ENCODE data around the gene TMEM164.

TMEM164 gene

GRCh38 chrX:110133735-110134370, 130.9 kb downstream of the TMEM164 start:
- Histone ChIP-seq H4K12ac (ENCODE audit: low read depth, low read length) (no peak overlapping the region), H3K79me1 (ENCODE audit: low read length) (no peaks in the 10 kb centered on the region), H3K9ac (ENCODE audit: low read length) (no peak overlapping the region), H3K36me3 (ENCODE audit: control insufficient read depth in 1 of 2, insufficient read depth in 2 of 2, low read length in 2 of 2) (no peaks in the 10 kb centered on the region), H2BK120ac (ENCODE audit: insufficient read depth, low read length, poor library complexity) (no peak overlapping the region), H3K18ac (ENCODE audit: low read length) (no peak overlapping the region), H2AK5ac (ENCODE audit: low read length) (no peak overlapping the region), H4K91ac (ENCODE audit: low read depth, low read length) (no peak overlapping the region), H3K23ac (ENCODE audit: low read length) (no peak overlapping the region), H3K4me1 (ENCODE audit: control insufficient read depth in 1 of 2, insufficient read depth in 2 of 2, low read length in 2 of 2) (peaks cover 0 to 3% of the 10 kb centered on the region in 2 experiments), H2AFZ (ENCODE audit: insufficient read depth, low read length, poor library complexity) (no peak overlapping the region), H3K4me2 (ENCODE audit: low read length) (no peak overlapping the region), H3K79me2 (ENCODE audit: control insufficient read depth, insufficient read depth, low read length, poor library complexity) (no peaks in the 10 kb centered on the region), H3K4ac (ENCODE audit: low read depth, low read length) (no peak overlapping the region), H3K14ac (ENCODE audit: low read length) (no peak overlapping the region), H2BK5ac (ENCODE audit: low read depth, low read length, poor library complexity) (no peak overlapping the region), H4K8ac (ENCODE audit: low read depth, low read length) (no peak overlapping the region), H3K4me3 (ENCODE audit: low read depth, low read length) (no peak overlapping the region), H2BK12ac (ENCODE audit: low read length) (no peak overlapping the region), H3K27me3 (ENCODE audit: insufficient read depth, low read length) (no peaks in the 10 kb centered on the region), H3K27ac (ENCODE audit: low read depth, low read length) (no peak overlapping the region), H3K9me3 (ENCODE audit: insufficient read depth, low read depth, low read length) (no peaks in the 10 kb centered on the region)
- no CpG with 5 or more reads among the region's 5 CpGs for WGBS (ENCODE audit: extremely low coverage, insufficient coverage, insufficient read length)
- no peak for DNase-seq

- H3K4me3 ChIP-seq (ENCODE audit: low read depth, low read length) = no peak overlapping the region
- H3K36me3 ChIP-seq (ENCODE audit: control insufficient read depth in 1 of 2, insufficient read depth in 2 of 2, low read length in 2 of 2) = no peaks in the 10 kb centered on the region
- peaks cover 3 to 7% of the 10 kb centered on the region in 2 experiments for H3K4me1 ChIP-seq (ENCODE audit: control insufficient read depth in 1 of 2, insufficient read depth in 2 of 2, low read length in 2 of 2)
- H3K14ac ChIP-seq (ENCODE audit: low read length) = no peak overlapping the region
- H3K9me3 ChIP-seq (ENCODE audit: insufficient read depth, low read depth, low read length) = no peaks in the 10 kb centered on the region
- no peak for DNase-seq
- no peaks in the 10 kb centered on the region for H3K27me3 ChIP-seq (ENCODE audit: insufficient read depth, low read length)
- no peak overlapping the region for H4K91ac ChIP-seq (ENCODE audit: low read depth, low read length)
- H4K8ac ChIP-seq (ENCODE audit: low read depth, low read length) = no peak overlapping the region
- H3K79me1 ChIP-seq (ENCODE audit: low read length) = no peaks in the 10 kb centered on the region
- H2BK5ac ChIP-seq (ENCODE audit: low read depth, low read length, poor library complexity) = no peak overlapping the region
- H2BK12ac ChIP-seq (ENCODE audit: low read length) = no peak overlapping the region
- H2AFZ ChIP-seq (ENCODE audit: insufficient read depth, low read length, poor library complexity) = no peak overlapping the region
- H3K18ac ChIP-seq (ENCODE audit: low read length) = no peak overlapping the region
- H3K9ac ChIP-seq (ENCODE audit: low read length) = no peak overlapping the region
- no peak overlapping the region for H2AK5ac ChIP-seq (ENCODE audit: low read length)
- no peaks in the 10 kb centered on the region for H3K79me2 ChIP-seq (ENCODE audit: control insufficient read depth, insufficient read depth, low read length, poor library complexity)
- H2BK120ac ChIP-seq (ENCODE audit: insufficient read depth, low read length, poor library complexity) = no peak overlapping the region
- WGBS (ENCODE audit: extremely low coverage, insufficient coverage, insufficient read length) = 100% methylated on average over 1 of the region's 1 CpG
- H3K4ac ChIP-seq (ENCODE audit: low read depth, low read length) = no peak overlapping the region
- H3K4me2 ChIP-seq (ENCODE audit: low read length) = no peak overlapping the region
- H4K12ac ChIP-seq (ENCODE audit: low read depth, low read length) = no peak overlapping the region
- H3K27ac ChIP-seq (ENCODE audit: low read depth, low read length) = no peak overlapping the region
- no peak overlapping the region for H3K23ac ChIP-seq (ENCODE audit: low read length)
Observed at GRCh38 chrX:110135618-110136017, 132.7 kb downstream of the TMEM164 start.

DNA sequence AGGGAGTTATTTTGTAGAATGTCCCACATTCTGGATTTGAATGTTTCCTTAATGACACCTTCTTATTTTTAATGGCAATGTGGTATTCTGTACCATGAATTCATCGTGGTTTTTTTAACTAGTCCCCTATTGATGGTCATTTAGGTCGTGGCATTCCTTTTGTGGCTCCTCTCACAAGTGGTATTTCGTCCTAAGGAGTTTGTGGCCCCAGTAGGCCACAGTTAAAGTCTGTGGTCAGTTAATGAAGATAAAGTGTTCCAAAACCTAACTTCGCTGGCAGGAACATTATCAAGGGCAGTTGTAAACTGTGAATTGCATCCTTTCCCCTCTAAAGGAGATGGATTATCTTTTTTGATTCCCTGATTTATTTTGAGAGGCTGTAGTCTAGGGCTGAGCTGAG, 133.2 kb downstream of the TMEM164 start:
- Histone ChIP-seq H3K4me1 (ENCODE audit: control insufficient read depth in 1 of 2, insufficient read depth in 2 of 2, low read length in 2 of 2) (peaks cover 3 to 4% of the 10 kb centered on the region in 2 experiments), H3K4me2 (ENCODE audit: low read length) (no peak overlapping the region), H4K91ac (ENCODE audit: low read depth, low read length) (no peak overlapping the region), H3K9ac (ENCODE audit: low read length) (no peak overlapping the region), H3K79me1 (ENCODE audit: low read length) (no peaks in the 10 kb centered on the region), H4K12ac (ENCODE audit: low read depth, low read length) (no peak overlapping the region), H3K79me2 (ENCODE audit: control insufficient read depth, insufficient read depth, low read length, poor library complexity) (no peaks in the 10 kb centered on the region), H2AK5ac (ENCODE audit: low read length) (no peak overlapping the region), H3K23ac (ENCODE audit: low read length) (no peak overlapping the region), H3K18ac (ENCODE audit: low read length) (no peak overlapping the region), H3K4me3 (ENCODE audit: low read depth, low read length) (no peak overlapping the region), H2AFZ (ENCODE audit: insufficient read depth, low read length, poor library complexity) (no peak overlapping the region), H3K27me3 (ENCODE audit: insufficient read depth, low read length) (no peaks in the 10 kb centered on the region), H2BK12ac (ENCODE audit: low read length) (no peak overlapping the region), H4K8ac (ENCODE audit: low read depth, low read length) (no peak overlapping the region), H3K14ac (ENCODE audit: low read length) (no peak overlapping the region), H3K9me3 (ENCODE audit: insufficient read depth, low read depth, low read length) (no peaks in the 10 kb centered on the region), H3K4ac (ENCODE audit: low read depth, low read length) (no peak overlapping the region), H3K27ac (ENCODE audit: low read depth, low read length) (no peak overlapping the region), H2BK5ac (ENCODE audit: low read depth, low read length, poor library complexity) (no peak overlapping the region), H2BK120ac (ENCODE audit: insufficient read depth, low read length, poor library complexity) (no peak overlapping the region), H3K36me3 (ENCODE audit: control insufficient read depth in 1 of 2, insufficient read depth in 2 of 2, low read length in 2 of 2) (no peaks in the 10 kb centered on the region)
- WGBS (ENCODE audit: extremely low coverage, insufficient coverage, insufficient read length) = no CpG with 5 or more reads among the region's 4 CpGs
- no peak for DNase-seq

DNA sequence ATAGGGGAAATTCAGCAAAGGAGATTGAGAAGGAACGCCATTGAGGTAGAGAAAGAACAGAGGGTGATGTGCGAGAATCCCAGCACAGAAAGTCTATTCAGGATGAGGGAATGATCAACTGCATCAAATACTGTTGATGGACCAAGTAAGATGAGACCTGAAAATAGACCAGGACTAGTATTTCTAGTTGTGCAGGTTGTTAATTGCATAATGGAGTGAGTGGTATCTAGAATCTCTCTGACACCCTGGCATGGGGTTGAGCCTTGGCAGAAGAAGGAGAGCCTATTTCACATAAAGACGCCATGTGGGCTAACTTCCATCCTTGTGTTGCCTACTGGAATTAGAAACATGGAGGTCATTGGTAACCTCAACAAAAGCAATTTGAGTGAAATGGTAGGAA, 135.6 kb downstream of the TMEM164 start:
- H3K4me1 ChIP-seq (ENCODE audit: control insufficient read depth in 1 of 2, insufficient read depth in 2 of 2, low read length in 2 of 2) = peaks cover 4 to 7% of the 10 kb centered on the region in 2 experiments
- no peak overlapping the region for H2BK5ac ChIP-seq (ENCODE audit: low read depth, low read length, poor library complexity)
- no peaks in the 10 kb centered on the region for H3K9me3 ChIP-seq (ENCODE audit: insufficient read depth, low read depth, low read length)
- H3K4me2 ChIP-seq (ENCODE audit: low read length) = no peak overlapping the region
- no peak overlapping the region for H3K14ac ChIP-seq (ENCODE audit: low read length)
- no peak overlapping the region for H2BK120ac ChIP-seq (ENCODE audit: insufficient read depth, low read length, poor library complexity)
- no peaks in the 10 kb centered on the region for H3K79me2 ChIP-seq (ENCODE audit: control insufficient read depth, insufficient read depth, low read length, poor library complexity)
- H3K4me3 ChIP-seq (ENCODE audit: low read depth, low read length) = no peak overlapping the region
- no peaks in the 10 kb centered on the region for H3K36me3 ChIP-seq (ENCODE audit: control insufficient read depth in 1 of 2, insufficient read depth in 2 of 2, low read length in 2 of 2)
- no peak overlapping the region for H3K18ac ChIP-seq (ENCODE audit: low read length)
- no peak overlapping the region for H4K8ac ChIP-seq (ENCODE audit: low read depth, low read length)
- no CpG with 5 or more reads among the region's 3 CpGs for whole genome bisulfite sequencing (ENCODE audit: extremely low coverage, insufficient coverage, insufficient read length)
- no peak overlapping the region for H2AK5ac ChIP-seq (ENCODE audit: low read length)
- no peak overlapping the region for H3K4ac ChIP-seq (ENCODE audit: low read depth, low read length)
- DNase-seq = peak in 1 of 2 donors; percentile 41
- no peak overlapping the region for H3K23ac ChIP-seq (ENCODE audit: low read length)
- H3K27ac ChIP-seq (ENCODE audit: low read depth, low read length) = no peak overlapping the region
- H2AFZ ChIP-seq (ENCODE audit: insufficient read depth, low read length, poor library complexity) = no peak overlapping the region
- no peak overlapping the region for H4K12ac ChIP-seq (ENCODE audit: low read depth, low read length)
- no peak overlapping the region for H2BK12ac ChIP-seq (ENCODE audit: low read length)
- no peaks in the 10 kb centered on the region for H3K27me3 ChIP-seq (ENCODE audit: insufficient read depth, low read length)
- H3K9ac ChIP-seq (ENCODE audit: low read length) = no peak overlapping the region
- no peak overlapping the region for H4K91ac ChIP-seq (ENCODE audit: low read depth, low read length)
- H3K79me1 ChIP-seq (ENCODE audit: low read length) = no peaks in the 10 kb centered on the region
